GM12874 (cell line): ENCODE measurements around the gene DSG3.

Source experiments
- CTCF ChIP-seq: IDR thresholded peaks from 2 replicates; pipeline ENCODE4 v1.5.1; 2011; ENCODE audit warnings: low read depth, mild to moderate bottlenecking, control low read depth, low read length, moderate library complexity; ENCODE audit not compliant: insufficient read depth

Gene DSG3

GRCh38 chr18:31447530-31448191 is at the start of gene DSG3:
Gene DSG3, plus strand, starts transcription at chr18:31447741. Its CDS starts 137 bp downstream, at chr18:31447878.
- no peak for TF ChIP-seq CTCF

- TF ChIP-seq CTCF: no peak
Measured at GRCh38 chr18:31398191-31398590, 49.4 kb upstream of the DSG3 start.

- TF ChIP-seq CTCF: no peak
Measured at GRCh38 chr18:31399306-31400032, 48.1 kb upstream of the DSG3 start.

GRCh38 chr18:31401156-31402025 is 46.1 kb upstream of the DSG3 start:
- TF ChIP-seq CTCF: no peak

GRCh38 chr18:31402026-31402373 is 45.5 kb upstream of the DSG3 start:
- TF ChIP-seq CTCF: no peak

- TF ChIP-seq CTCF: no peak
Measured at GRCh38 chr18:31403409-31403808, 44.1 kb upstream of the DSG3 start.

- no peak for TF ChIP-seq CTCF
Measured at GRCh38 chr18:31407649-31408048, 39.9 kb upstream of the DSG3 start.
